HepG2 (cell line): Measurements from ENCODE around the gene CCNJL. TPM values are rescaled to one million over a fixed set of nuclear protein-coding genes. Genes with fewer than 3 reads are reported as not detected.

ENCODE experiments used
- CCDC6 ChIP-seq: sonication (generic); formaldehyde crosslinking; IDR thresholded peaks from 2 replicates; pipeline ENCODE4 v1.8.1; 2022; ENCODE audit warnings: mild to moderate bottlenecking, missing genetic modification reagents, moderate library complexity
- CHD2 ChIP-seq: IDR thresholded peaks from 2 replicates; pipeline ENCODE4 v1.6.1; 2011; ENCODE audit warnings: low read depth, low read length, improper control_type of control experiment
- DNMT1 ChIP-seq: sonication (generic); formaldehyde crosslinking; IDR thresholded peaks from 2 replicates; pipeline ENCODE4 v1.5.1; 2020; ENCODE audit warnings: mild to moderate bottlenecking, missing genetic modification reagents
- GTF2F1 ChIP-seq: fragments of 150-350 bp; IDR thresholded peaks from 2 replicates; pipeline ENCODE4 v1.6.1; 2014; ENCODE audit warnings: low read length
- NR2C2 ChIP-seq: sonication (generic); formaldehyde crosslinking; IDR thresholded peaks from 2 replicates; pipeline ENCODE4 v1.4.0; 2020; ENCODE audit warnings: missing genetic modification reagents, mild to moderate bottlenecking, moderate library complexity, borderline replicate concordance
- PRMT3 ChIP-seq: sonication (generic); formaldehyde crosslinking; IDR thresholded peaks from 2 replicates; pipeline ENCODE4 v1.8.1; 2022; ENCODE audit warnings: low read depth, mild to moderate bottlenecking, moderate library complexity, missing genetic modification reagents, borderline replicate concordance
- RFX1 ChIP-seq: fragments of 450-650 bp; IDR thresholded peaks from 2 replicates; pipeline ENCODE4 v1.6.1; 2017
- STAT5B ChIP-seq: sonication (generic); formaldehyde crosslinking; IDR thresholded peaks from 2 replicates; pipeline ENCODE4 v1.4.0; 2020; ENCODE audit warnings: missing genetic modification reagents
- TGIF2 ChIP-seq: IDR thresholded peaks from 2 replicates; pipeline ENCODE4 v1.6.1; 2016; ENCODE audit warnings: control low read depth, missing compliant biosample characterization
- ZBTB38 ChIP-seq: sonication (generic); formaldehyde crosslinking; IDR thresholded peaks from 2 replicates; pipeline ENCODE4 v1.5.1; 2020; ENCODE audit warnings: mild to moderate bottlenecking, missing genetic modification reagents
- ZFP82 ChIP-seq: sonication (generic); formaldehyde crosslinking; IDR thresholded peaks from 2 replicates; pipeline ENCODE4 v1.5.1; 2020; ENCODE audit warnings: mild to moderate bottlenecking, missing genetic modification reagents, borderline replicate concordance
- ZNF263 ChIP-seq: sonication (generic); formaldehyde crosslinking; IDR thresholded peaks from 2 replicates; pipeline ENCODE4 v1.4.0; 2020; ENCODE audit warnings: missing genetic modification reagents
- ZNF432 ChIP-seq: sonication (generic); formaldehyde crosslinking; IDR thresholded peaks from 2 replicates; pipeline ENCODE4 v1.5.0; 2020; ENCODE audit warnings: missing genetic modification reagents, mild to moderate bottlenecking, borderline replicate concordance
- ZNF564 ChIP-seq: sonication (generic); formaldehyde crosslinking; IDR thresholded peaks from 2 replicates; pipeline ENCODE4 v1.8.1; 2023; ENCODE audit warnings: mild to moderate bottlenecking, missing genetic modification reagents
- ZNF572 ChIP-seq: sonication (generic); formaldehyde crosslinking; IDR thresholded peaks from 2 replicates; pipeline ENCODE4 v1.5.1; 2020; ENCODE audit warnings: mild to moderate bottlenecking, missing genetic modification reagents
- ZNF607 ChIP-seq: sonication (generic); formaldehyde crosslinking; IDR thresholded peaks from 2 replicates; pipeline ENCODE4 v1.5.1; 2020; ENCODE audit warnings: missing genetic modification reagents, mild to moderate bottlenecking, borderline replicate concordance
- ZNF724P ChIP-seq: sonication (generic); formaldehyde crosslinking; IDR thresholded peaks from 2 replicates; pipeline ENCODE4 v1.8.0; 2022; ENCODE audit warnings: missing genetic modification reagents, borderline replicate concordance
- ZSCAN31 ChIP-seq: sonication (generic); formaldehyde crosslinking; IDR thresholded peaks from 2 replicates; pipeline ENCODE4 v1.5.0; 2020; ENCODE audit warnings: low read depth, mild to moderate bottlenecking, missing genetic modification reagents
- polyA plus RNA-seq, 8 experiments: library from polyadenylated mRNA; depleted of rRNA in 3 of 8; stranded (reverse) in 7 of 8; unstranded in 1 of 8; fragments of >200 nt; fragmentation: Illumina TruSeq in 4 of 8; extraction: Trizol in 4 of 8; gene quantifications; 2 replicates each; pipeline versions ENCODE4 v1.2.1 to v1.2.3, GENCODE V29; 2011 to 2016; ENCODE audit warnings: low read depth in 4 of 8, missing spikeins in 1 of 8, mixed read lengths in 1 of 8; ENCODE audit not compliant: insufficient read depth in 1 of 8
- total RNA-seq, 5 experiments: library from RNA; depleted of rRNA; stranded (reverse); fragments of >200 nt; fragmentation: Illumina TruSeq; extraction: Trizol; gene quantifications; 2 replicates each; pipeline ENCODE4 v1.2.3, GENCODE V29; 2016; ENCODE audit warnings: low read depth in 1 of 5
- TF ChIP-seq, protein P1 (sequence below): sonication (generic); formaldehyde crosslinking; IDR thresholded peaks from 2 replicates; pipeline ENCODE4 v1.5.0; 2020; ENCODE audit warnings: mild to moderate bottlenecking, missing genetic modification reagents, moderate library complexity
- TF ChIP-seq, protein P2 (sequence below): sonication (generic); formaldehyde crosslinking; IDR thresholded peaks from 2 replicates; pipeline ENCODE4 v1.8.0; 2022; ENCODE audit warnings: low read depth, missing genetic modification reagents
- TF ChIP-seq, protein P3 (sequence below): IDR thresholded peaks from 2 replicates; pipeline ENCODE4 v1.6.1; 2016; ENCODE audit warnings: low read depth, missing genetic modification reagents, missing compliant biosample characterization

The CCNJL gene
- total and polyA plus RNA-seq, 2 of the 13 experiments (the other 11 are each of a cell fraction or from before 2014, with no cell fraction given), result 1.6 to 4.4 TPM

DNA sequence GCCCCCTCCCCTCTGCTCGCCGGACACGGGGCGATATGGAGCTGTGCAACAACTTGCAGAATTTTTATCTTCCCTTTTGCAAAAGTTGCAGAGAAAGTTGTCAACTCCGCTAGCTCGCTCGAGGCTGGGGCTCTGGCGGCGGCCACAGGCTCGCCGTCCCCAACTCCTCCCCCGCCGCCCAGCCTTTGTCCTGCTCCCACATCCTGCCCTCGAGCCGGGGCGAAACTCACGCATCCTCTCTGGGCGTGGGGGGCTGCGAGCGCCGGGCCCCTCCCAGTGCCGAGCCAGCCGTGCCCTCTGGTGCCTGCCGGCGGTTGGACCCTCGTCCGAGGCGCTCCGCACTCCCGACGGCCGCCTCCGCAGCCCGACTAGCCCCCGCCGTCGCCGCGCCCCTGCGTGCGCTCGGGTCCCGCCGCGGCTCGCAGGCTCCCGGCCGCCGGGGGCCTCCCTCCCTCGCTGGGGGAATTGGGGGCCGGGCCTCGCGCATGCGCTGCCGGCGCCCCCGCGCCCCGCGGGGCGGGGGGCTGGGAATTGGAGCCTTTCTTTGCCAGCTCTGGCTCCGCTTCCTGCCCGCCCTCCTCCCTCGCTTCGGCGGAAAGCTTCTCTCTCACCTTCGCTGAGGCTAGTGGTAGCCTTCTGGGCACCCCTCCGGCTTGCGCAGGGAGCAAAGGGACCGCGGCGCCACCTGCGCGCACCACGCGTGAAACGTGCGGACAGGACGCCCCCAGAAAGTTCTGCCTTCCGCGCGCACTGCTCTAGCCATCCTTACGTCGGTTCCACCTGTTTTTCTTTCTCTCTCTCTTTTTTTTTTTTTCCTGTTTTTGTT, at the start of gene CCNJL (continued):
- TF ChIP-seq DNMT1 (CRISPR knock-in tag) (no peak), ZFP82 (CRISPR knock-in tag) (no peak), ZSCAN31 (CRISPR knock-in tag) (peak; percentile 60; the same call in 1 of the 2 replicates), NR2C2 (CRISPR knock-in tag) (peak; percentile 23; the same call in 1 of the 2 replicates), ZNF607 (0 out of 2 replicates have a peak, but pooled peaks have one; percentile 45), TGIF2 (CRISPR knock-in tag) (no peak), ZBTB38 (CRISPR knock-in tag) (0 out of 2 replicates have a peak, but pooled peaks have one; percentile 38), ZNF572 (no peak), RFX1 (no peak), CCDC6 (no peak), ZNF564 (CRISPR knock-in tag) (no peak), ZNF724P (CRISPR knock-in tag) (no peak), GTF2F1 (no peak), PRMT3 (CRISPR knock-in tag) (no peak), CHD2 (no peak), ZNF432 (CRISPR knock-in tag) (no peak), STAT5B (CRISPR knock-in tag) (no peak), ZNF263 (peak; percentile 49; the same call in 1 of the 2 replicates)
- TF ChIP-seq, protein P1, sequence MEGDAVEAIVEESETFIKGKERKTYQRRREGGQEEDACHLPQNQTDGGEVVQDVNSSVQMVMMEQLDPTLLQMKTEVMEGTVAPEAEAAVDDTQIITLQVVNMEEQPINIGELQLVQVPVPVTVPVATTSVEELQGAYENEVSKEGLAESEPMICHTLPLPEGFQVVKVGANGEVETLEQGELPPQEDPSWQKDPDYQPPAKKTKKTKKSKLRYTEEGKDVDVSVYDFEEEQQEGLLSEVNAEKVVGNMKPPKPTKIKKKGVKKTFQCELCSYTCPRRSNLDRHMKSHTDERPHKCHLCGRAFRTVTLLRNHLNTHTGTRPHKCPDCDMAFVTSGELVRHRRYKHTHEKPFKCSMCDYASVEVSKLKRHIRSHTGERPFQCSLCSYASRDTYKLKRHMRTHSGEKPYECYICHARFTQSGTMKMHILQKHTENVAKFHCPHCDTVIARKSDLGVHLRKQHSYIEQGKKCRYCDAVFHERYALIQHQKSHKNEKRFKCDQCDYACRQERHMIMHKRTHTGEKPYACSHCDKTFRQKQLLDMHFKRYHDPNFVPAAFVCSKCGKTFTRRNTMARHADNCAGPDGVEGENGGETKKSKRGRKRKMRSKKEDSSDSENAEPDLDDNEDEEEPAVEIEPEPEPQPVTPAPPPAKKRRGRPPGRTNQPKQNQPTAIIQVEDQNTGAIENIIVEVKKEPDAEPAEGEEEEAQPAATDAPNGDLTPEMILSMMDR (CRISPR knock-in tag), result no peak
- TF ChIP-seq, protein P2, sequence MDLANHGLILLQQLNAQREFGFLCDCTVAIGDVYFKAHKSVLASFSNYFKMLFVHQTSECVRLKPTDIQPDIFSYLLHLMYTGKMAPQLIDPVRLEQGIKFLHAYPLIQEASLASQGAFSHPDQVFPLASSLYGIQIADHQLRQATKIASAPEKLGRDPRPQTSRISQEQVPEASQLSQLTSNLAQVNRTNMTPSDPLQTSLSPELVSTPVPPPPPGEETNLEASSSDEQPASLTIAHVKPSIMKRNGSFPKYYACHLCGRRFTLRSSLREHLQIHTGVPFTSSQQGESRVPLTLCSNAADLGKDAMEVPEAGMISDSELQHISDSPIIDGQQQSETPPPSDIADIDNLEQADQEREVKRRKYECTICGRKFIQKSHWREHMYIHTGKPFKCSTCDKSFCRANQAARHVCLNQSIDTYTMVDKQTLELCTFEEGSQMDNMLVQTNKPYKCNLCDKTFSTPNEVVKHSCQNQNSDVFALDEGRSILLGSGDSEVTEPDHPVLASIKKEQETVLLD, result no peak
- TF ChIP-seq, protein P3, sequence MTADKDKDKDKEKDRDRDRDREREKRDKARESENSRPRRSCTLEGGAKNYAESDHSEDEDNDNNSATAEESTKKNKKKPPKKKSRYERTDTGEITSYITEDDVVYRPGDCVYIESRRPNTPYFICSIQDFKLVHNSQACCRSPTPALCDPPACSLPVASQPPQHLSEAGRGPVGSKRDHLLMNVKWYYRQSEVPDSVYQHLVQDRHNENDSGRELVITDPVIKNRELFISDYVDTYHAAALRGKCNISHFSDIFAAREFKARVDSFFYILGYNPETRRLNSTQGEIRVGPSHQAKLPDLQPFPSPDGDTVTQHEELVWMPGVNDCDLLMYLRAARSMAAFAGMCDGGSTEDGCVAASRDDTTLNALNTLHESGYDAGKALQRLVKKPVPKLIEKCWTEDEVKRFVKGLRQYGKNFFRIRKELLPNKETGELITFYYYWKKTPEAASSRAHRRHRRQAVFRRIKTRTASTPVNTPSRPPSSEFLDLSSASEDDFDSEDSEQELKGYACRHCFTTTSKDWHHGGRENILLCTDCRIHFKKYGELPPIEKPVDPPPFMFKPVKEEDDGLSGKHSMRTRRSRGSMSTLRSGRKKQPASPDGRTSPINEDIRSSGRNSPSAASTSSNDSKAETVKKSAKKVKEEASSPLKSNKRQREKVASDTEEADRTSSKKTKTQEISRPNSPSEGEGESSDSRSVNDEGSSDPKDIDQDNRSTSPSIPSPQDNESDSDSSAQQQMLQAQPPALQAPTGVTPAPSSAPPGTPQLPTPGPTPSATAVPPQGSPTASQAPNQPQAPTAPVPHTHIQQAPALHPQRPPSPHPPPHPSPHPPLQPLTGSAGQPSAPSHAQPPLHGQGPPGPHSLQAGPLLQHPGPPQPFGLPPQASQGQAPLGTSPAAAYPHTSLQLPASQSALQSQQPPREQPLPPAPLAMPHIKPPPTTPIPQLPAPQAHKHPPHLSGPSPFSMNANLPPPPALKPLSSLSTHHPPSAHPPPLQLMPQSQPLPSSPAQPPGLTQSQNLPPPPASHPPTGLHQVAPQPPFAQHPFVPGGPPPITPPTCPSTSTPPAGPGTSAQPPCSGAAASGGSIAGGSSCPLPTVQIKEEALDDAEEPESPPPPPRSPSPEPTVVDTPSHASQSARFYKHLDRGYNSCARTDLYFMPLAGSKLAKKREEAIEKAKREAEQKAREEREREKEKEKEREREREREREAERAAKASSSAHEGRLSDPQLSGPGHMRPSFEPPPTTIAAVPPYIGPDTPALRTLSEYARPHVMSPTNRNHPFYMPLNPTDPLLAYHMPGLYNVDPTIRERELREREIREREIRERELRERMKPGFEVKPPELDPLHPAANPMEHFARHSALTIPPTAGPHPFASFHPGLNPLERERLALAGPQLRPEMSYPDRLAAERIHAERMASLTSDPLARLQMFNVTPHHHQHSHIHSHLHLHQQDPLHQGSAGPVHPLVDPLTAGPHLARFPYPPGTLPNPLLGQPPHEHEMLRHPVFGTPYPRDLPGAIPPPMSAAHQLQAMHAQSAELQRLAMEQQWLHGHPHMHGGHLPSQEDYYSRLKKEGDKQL (CRISPR knock-in tag), result no peak
